Measurements from ENCODE around the gene MMEL1.

DNA sequence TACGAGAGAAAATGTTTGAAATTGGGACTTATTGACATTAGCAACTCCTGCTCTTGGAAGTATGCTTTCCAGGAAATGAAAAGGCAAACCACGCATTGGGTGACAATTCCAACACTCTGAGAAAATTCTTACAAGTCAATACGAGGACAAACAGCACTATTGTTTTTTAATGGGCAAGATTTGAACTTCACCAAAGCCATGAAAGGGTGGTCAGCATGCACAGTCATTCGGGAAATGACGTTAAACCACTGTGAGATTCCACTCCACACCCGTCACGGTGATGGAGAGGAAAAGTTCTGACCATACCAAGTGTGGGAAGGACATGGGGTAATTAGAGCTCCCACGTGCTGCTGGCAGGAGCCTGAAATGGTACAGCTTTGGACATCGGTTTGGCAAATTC lies 58.5 kb downstream of the MMEL1 start:
- TF ChIP-seq, protein P1, sequence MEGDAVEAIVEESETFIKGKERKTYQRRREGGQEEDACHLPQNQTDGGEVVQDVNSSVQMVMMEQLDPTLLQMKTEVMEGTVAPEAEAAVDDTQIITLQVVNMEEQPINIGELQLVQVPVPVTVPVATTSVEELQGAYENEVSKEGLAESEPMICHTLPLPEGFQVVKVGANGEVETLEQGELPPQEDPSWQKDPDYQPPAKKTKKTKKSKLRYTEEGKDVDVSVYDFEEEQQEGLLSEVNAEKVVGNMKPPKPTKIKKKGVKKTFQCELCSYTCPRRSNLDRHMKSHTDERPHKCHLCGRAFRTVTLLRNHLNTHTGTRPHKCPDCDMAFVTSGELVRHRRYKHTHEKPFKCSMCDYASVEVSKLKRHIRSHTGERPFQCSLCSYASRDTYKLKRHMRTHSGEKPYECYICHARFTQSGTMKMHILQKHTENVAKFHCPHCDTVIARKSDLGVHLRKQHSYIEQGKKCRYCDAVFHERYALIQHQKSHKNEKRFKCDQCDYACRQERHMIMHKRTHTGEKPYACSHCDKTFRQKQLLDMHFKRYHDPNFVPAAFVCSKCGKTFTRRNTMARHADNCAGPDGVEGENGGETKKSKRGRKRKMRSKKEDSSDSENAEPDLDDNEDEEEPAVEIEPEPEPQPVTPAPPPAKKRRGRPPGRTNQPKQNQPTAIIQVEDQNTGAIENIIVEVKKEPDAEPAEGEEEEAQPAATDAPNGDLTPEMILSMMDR (IDR thresholded peaks at IDR 0.05; ENCODE audit: poor library complexity): no peak
- TF ChIP-seq EZH2 (IDR thresholded peaks at IDR 0.05; ENCODE audit: borderline replicate concordance) (no peak), EZH2phosphoT487 (IDR thresholded peaks at IDR 0.05; ENCODE audit: low read depth, severe bottlenecking, unreplicated experiment) (no peak)

All from hepatocyte (in vitro differentiated cells).